Gastrocnemius medialis (tissue), 4 donors: Measurements from ENCODE around the gene CD38.

Experiments
- POLR2A ChIP-seq, 2 donors: fragments of 450-650 bp; IDR thresholded peaks; one replicate each; pipeline ENCODE4 v1.6.1; 2017; ENCODE audit warnings: antibody characterized with exemption in 2 of 2, mild to moderate bottlenecking in 2 of 2, moderate library complexity in 2 of 2
- TF ChIP-seq, protein P1 (sequence below), 5 experiments: fragments of 450-650 bp in 3 of 5; fragments of 200-600 bp in 2 of 5; sonication (generic) in 2 of 5; IDR thresholded peaks in 4 of 5; conservative IDR thresholded peaks in 1 of 5; 1 replicate in 4 of 5; 2 replicates in 1 of 5; pipeline ENCODE4 v1.5.1; 2016 to 2019; ENCODE audit warnings: antibody characterized with exemption in 5 of 5, mild to moderate bottlenecking in 3 of 5, moderate library complexity in 3 of 5

DNA sequence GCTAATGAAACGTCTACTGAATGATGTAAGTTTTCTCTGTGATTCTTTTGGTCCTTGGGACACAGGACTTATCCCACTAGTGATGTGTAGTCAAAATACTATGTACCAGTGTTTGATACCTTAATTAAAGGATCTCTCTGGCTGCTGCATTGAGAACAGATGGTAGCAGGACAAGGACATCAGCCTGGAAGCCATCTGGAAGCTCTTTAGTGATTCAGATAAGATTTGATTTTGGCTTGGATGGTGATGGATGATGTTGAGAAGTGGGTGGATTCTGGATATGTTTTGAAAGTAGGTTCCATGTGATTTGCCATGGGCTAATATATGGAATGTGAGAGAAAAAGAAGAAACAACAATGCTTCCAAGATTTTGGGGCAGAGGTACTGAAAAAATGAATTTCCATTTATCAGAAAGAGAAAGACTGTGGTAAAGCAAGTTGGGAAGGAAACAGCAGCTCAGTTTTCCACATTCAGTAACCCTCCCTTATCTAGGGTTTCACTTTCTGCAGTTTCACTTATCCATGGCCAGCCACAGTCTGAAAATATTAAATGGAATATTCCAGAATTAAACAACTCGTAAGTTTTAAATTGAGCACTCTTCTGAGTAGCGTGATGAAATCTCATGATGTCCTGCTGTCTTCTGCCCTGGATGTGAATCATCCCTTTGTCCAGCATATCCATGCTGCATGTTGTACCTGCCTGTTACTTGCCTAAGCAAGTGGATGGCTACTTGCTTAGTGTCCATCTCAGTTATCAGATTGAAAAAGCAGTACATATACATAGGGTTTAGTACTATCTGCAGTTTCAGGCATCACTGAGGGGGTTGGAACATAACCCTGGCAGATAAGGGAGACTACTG lies 15.6 kb downstream of the CD38 start:
- TF ChIP-seq, protein P1, sequence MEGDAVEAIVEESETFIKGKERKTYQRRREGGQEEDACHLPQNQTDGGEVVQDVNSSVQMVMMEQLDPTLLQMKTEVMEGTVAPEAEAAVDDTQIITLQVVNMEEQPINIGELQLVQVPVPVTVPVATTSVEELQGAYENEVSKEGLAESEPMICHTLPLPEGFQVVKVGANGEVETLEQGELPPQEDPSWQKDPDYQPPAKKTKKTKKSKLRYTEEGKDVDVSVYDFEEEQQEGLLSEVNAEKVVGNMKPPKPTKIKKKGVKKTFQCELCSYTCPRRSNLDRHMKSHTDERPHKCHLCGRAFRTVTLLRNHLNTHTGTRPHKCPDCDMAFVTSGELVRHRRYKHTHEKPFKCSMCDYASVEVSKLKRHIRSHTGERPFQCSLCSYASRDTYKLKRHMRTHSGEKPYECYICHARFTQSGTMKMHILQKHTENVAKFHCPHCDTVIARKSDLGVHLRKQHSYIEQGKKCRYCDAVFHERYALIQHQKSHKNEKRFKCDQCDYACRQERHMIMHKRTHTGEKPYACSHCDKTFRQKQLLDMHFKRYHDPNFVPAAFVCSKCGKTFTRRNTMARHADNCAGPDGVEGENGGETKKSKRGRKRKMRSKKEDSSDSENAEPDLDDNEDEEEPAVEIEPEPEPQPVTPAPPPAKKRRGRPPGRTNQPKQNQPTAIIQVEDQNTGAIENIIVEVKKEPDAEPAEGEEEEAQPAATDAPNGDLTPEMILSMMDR (IDR thresholded peaks at IDR 0.05 in 4 of 5, conservative IDR thresholded peaks at IDR 0.05 in 1 of 5), result no peak
- TF ChIP-seq POLR2A (IDR thresholded peaks at IDR 0.05), result no peak
